Stimulated activated CD8-positive, alpha-beta memory T cell treated with anti-CD3 and anti-CD28 coated beads, Interleukin-15, amount 100 ng/mL, for 4 hours (primary cell): ENCODE results near the gene NTSR1.

ENCODE experiments used
- DNase-seq, 2 donors: peaks; one replicate each; pipeline ENCODE4 v3.0.0-alpha.2; 2020; ENCODE audit warnings: low read depth in 2 of 2

NTSR1 gene

GRCh38 chr20:62801284-62802010, 92.8 kb downstream of the NTSR1 start:
- no peak for DNase-seq

GRCh38 chr20:62802026-62802712, 93.5 kb downstream of the NTSR1 start:
- DNase-seq = no peak

- DNase-seq = no peak
These were observed 95.5 kb downstream of the NTSR1 start for GRCh38 chr20:62804021-62804626.

DNA sequence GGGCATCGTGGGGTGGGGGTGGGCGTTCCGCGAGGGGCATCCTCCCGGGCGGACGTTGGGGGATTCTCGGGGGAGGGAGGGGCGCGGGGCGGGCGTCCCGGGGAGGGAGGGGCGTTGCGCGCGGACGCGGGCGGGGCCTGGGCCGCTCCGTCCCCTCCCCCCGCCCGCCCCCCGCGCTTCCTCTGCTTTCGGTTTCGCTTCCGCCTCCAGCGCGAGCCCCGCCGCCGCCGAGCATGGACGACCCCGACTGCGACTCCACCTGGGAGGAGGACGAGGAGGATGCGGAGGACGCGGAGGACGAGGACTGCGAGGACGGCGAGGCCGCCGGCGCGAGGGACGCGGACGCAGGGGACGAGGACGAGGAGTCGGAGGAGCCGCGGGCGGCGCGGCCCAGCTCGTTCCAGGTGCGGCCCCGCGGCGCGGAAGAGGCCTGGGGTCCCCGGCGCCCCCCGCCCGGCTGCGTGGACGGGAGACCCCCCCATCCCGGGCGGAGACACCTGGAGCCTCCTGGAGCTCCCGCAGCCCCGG, 96.1 kb downstream of the NTSR1 start, which contains the start of gene OGFR:
Gene OGFR (plus strand): TSS at position 209 of the 528 bp plus-strand sequence. CDS start 25 bp downstream, at position 234.
- peak; percentile 51 to 61 for DNase-seq

GRCh38 chr20:62805155-62805710, 96.6 kb downstream of the NTSR1 start:
- peak in 1 of 2 donors; percentile 56 for DNase-seq

- DNase-seq = no peak
These were observed 97.2 kb downstream of the NTSR1 start for GRCh38 chr20:62805711-62806382.

DNA sequence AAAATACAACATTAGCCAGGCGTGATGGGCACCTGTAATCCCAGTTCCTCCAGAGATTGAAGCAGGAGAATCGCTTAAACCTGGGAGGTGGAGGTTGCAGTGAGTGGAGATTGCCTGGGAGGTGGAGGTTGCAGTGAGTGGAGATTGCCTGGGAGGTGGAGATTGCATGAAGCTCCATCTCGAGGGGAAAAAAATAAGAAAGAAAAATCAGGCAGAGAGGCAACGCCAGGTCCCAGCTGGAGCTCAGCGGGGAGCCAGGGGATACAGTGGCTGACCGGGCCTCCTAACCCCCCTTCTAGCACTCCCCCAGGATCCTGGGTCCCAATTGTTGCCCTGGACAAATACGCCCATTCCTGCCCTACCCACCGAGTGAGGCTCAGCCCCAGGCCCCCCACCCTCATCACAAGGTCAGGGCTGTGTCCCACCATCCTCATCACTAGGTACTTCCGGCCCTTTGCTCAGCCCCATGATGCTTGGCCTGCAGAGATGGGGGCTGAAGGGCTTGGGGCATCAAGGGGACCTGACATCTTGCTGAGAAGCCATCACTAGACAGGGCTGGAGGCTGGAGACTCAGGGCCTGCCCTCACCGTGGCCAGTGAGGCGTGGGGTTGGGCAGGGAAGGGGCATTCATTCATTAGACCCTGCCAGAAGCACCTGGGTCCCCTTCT, 97.9 kb downstream of the NTSR1 start:
- DNase-seq = no peak

- no peak for DNase-seq
These were observed 99.0 kb downstream of the NTSR1 start for GRCh38 chr20:62807444-62808210.

DNA sequence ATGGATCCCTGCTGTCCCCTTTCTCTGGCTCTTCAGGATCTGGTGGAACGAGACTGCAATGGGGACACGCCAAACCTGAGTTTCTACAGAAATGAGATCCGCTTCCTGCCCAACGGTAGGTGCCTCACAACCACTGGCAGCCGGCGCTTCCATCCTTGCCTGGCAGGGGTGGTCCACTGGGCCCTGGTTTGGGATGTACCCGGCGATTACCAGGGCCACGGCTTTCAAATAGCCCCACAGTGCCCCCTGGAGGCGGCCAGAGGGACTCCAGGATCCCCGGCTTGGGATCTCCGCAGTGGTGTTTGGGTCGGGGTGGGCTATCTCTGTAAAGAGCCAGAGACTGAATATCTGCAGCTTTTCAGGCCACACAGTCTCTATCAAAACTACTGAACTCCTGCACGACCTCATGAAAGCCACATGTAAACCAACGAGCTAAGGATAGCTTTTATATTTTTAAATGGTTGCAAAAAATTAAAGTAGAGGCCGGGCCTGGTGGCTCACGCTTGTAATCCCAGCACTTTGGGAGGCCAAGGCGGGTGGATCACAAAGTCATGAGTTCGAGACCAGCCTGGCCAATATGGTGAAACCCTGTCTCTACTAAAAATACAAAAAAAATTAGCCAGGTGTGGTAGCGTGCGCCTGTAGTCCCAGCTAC, 99.7 kb downstream of the NTSR1 start:
- DNase-seq = peak; percentile 40 to 43

DNA sequence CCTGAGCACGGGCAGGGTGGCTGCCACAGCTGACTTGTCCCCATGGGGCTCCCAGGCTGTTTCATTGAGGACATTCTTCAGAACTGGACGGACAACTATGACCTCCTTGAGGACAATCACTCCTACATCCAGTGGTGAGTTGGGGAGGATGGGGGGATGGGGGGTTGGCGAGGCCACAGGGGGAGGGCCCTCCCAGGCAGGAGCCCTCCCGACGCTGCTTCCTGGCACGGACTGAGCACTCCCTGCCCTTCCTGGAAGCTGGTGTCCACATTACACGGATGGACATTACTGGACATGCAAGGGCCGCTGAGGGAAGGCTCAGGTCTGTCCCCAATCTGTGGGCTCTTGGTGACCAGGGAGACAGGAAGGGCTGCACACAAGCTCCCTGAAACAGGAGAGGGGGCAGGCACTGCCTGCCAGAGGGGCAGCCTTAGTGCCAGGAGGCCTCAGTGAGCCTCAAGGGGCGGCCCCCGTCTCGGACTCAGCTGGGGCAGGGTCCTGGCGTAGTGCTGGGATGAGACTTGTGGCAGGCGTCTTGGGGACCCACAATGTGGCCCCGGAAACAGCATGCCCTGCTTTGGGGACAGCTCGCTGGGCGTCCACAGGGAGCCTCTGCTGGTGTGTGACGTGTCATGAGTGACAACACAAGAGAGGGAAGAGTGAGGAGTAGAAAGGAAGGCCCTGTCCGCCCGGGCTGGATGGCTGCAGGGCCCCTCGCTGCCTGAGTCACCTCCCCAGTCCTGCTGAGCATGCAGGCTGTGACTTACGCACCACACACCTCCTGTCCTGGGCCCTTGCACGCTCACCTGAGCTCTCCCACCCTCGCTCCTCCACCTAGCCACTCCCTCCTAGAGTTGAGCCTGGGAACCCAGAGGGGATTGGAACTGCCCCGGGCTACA, 101.1 kb downstream of the NTSR1 start:
- DNase-seq = no peak

DNA sequence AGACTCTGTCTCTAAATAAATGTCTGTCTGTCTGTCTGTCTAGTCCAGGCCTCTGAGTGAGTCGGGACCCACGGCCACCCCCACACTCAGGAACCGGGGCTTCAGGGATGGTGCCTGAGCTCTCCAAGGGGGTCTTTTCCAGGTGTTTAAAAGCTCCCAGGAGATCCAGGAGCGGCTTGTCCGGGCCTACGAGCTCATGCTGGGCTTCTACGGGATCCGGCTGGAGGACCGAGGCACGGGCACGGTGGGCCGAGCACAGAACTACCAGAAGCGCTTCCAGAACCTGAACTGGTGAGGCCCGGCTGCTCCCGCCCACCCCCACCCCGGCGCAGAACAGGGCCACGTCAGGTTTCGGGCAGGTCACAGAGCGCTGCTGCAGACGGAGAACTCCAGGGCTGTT, 102.7 kb downstream of the NTSR1 start:
- no peak for DNase-seq

DNA sequence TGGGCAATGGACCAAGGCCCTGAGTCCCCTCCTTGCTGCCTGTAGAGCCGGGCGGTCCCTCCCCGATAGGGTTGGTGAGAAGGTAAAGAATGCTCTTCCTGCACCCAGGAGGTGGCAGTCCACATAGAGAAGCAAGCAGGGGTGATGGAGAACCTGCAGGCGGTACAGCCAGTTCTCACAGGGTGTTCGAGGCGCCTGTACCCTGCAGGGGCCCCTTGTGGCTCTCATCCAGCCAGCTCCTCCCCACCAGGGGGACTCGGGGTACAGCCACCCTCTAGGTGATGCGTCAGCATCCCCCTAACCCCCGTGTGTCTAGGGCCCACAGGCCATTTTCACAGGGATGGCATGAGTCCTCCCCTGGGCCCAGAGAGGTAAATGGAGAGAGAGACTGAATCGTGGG, 103.1 kb downstream of the NTSR1 start:
- no peak for DNase-seq
